B cell (primary cell): ENCODE data around the gene GRM8.

ENCODE experiments used
- EZH2 ChIP-seq: IDR thresholded peaks from 2 replicates; pipeline ENCODE4 v1.6.1; 2012; ENCODE audit warnings: borderline replicate concordance, low read depth, mild to moderate bottlenecking, moderate library complexity, low read length; ENCODE audit not compliant: insufficient read depth, poor library complexity, severe bottlenecking
- TF ChIP-seq, protein P1 (sequence below): fragments of 200-600 bp; IDR thresholded peaks from one replicate; pipeline ENCODE4 v1.8.0; 2022; ENCODE audit warnings: antibody characterized with exemption, mild to moderate bottlenecking

GRCh38 chr7:126702242-126703016, 550.3 kb downstream of the GRM8 start:
- TF ChIP-seq EZH2, result no peak
- TF ChIP-seq, protein P1, sequence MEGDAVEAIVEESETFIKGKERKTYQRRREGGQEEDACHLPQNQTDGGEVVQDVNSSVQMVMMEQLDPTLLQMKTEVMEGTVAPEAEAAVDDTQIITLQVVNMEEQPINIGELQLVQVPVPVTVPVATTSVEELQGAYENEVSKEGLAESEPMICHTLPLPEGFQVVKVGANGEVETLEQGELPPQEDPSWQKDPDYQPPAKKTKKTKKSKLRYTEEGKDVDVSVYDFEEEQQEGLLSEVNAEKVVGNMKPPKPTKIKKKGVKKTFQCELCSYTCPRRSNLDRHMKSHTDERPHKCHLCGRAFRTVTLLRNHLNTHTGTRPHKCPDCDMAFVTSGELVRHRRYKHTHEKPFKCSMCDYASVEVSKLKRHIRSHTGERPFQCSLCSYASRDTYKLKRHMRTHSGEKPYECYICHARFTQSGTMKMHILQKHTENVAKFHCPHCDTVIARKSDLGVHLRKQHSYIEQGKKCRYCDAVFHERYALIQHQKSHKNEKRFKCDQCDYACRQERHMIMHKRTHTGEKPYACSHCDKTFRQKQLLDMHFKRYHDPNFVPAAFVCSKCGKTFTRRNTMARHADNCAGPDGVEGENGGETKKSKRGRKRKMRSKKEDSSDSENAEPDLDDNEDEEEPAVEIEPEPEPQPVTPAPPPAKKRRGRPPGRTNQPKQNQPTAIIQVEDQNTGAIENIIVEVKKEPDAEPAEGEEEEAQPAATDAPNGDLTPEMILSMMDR, result no peak
